GM12878 (cell line): ENCODE data around the gene ANKRD31. TPM values are rescaled to one million over a fixed set of nuclear protein-coding genes. Genes with fewer than 3 reads are reported as not detected.

Source experiments
- ATAC-seq: fragments of 200-7000 bp; cut with Tn5 transposase; 3 replicates; pipeline ENCODE4 v1.9.1; 2020; ENCODE audit warnings: mild to moderate bottlenecking, moderate library complexity
- BruUV-seq: library from RNA; stranded (reverse); fragments of 400-500 nt; replicated peaks from 2 replicates; lab custom pipeline; 2021; lab: Mats Ljungman, UMichigan
- CTCF ChIA-PET: fragments of 300-600 bp; sonication (Branson Sonifier 250); formaldehyde crosslinking; extraction: SDS; loops from one replicate; lab custom pipeline; 2021; ENCODE audit warnings: inconsistent platforms; lab: Yijun Ruan, JAX
- POLR2A ChIA-PET: fragments of 350-600 bp; formaldehyde crosslinking; extraction: SDS; loops from one replicate; lab custom pipeline; 2021; ENCODE audit warnings: inconsistent platforms; lab: Charles Lee
- RAD21 ChIA-PET: fragments of 300-600 bp; sonication (Branson Sonifier 250); formaldehyde crosslinking; loops from one replicate; lab custom pipeline; 2023; ENCODE audit warnings: antibody characterized with exemption; ENCODE audit not compliant: unreplicated experiment; lab: Charles Lee
- SMC1A ChIA-PET: fragments of 300-600 bp; sonication (Branson Sonifier 250); formaldehyde crosslinking; loops from one replicate; lab custom pipeline; 2023; ENCODE audit not compliant: unreplicated experiment, uncharacterized antibody; lab: Charles Lee
- DNase-seq: peaks from one replicate; pipeline ENCODE4 v3.0.0-alpha.2; 2011; ENCODE audit warnings: low read depth, low spot score
- FAIRE-seq: peaks from 3 replicates; lab custom pipeline; 2011; peaks lifted over from hg19 to GRCh38; lab: Jason Lieb, UNC
- H2AFZ ChIP-seq: 2 replicates; pipeline ENCODE4 v1.6.0; 2011; ENCODE audit warnings: low read depth, low read length, control low read depth; ENCODE audit not compliant: control insufficient read depth
- H3K27ac ChIP-seq: 2 replicates; pipeline ENCODE4 v1.5.1; 2011; ENCODE audit warnings: control low read depth; ENCODE audit not compliant: control insufficient read depth, insufficient read depth
- H3K27me3 ChIP-seq, 2 experiments: replicated peaks in 1 of 2; 2 replicates each; pipeline versions ENCODE4 v1.6.0 to v1.6.1; 2011; ENCODE audit warnings: low read length in 1 of 2; ENCODE audit not compliant: control insufficient read depth in 2 of 2, insufficient read depth in 2 of 2
- H3K36me3 ChIP-seq, 2 experiments: 2 replicates each; pipeline ENCODE4 v1.5.1; 2011; ENCODE audit warnings: low read length in 1 of 2; ENCODE audit not compliant: control insufficient read depth in 2 of 2, insufficient read depth in 2 of 2
- H3K4me1 ChIP-seq: 2 replicates; pipeline ENCODE4 v1.6.1; 2011; ENCODE audit warnings: mild to moderate bottlenecking, low read length, moderate library complexity, mixed read lengths; ENCODE audit not compliant: control insufficient read depth, insufficient read depth
- H3K4me2 ChIP-seq: 2 replicates; pipeline ENCODE4 v1.6.0; 2011; ENCODE audit warnings: control low read depth; ENCODE audit not compliant: control insufficient read depth, insufficient read depth
- H3K4me3 ChIP-seq: fragments of 200-600 bp; sonication (generic); 2 replicates; pipeline ENCODE4 v1.5.1; 2016
- H3K79me2 ChIP-seq: 2 replicates; pipeline ENCODE4 v1.6.0; 2011; ENCODE audit warnings: low read length; ENCODE audit not compliant: control insufficient read depth, insufficient read depth
- H3K9ac ChIP-seq: 2 replicates; pipeline ENCODE4 v1.8.0; 2011; ENCODE audit warnings: low read length, control low read depth, mixed read lengths; ENCODE audit not compliant: control insufficient read depth, insufficient read depth
- H3K9me3 ChIP-seq: replicated peaks from 3 replicates; pipeline ENCODE4 v1.5.1; 2011; ENCODE audit warnings: mild to moderate bottlenecking, low read length; ENCODE audit not compliant: control insufficient read depth, insufficient read depth
- H4K20me1 ChIP-seq: 2 replicates; pipeline ENCODE4 v1.6.0; 2011; ENCODE audit not compliant: control insufficient read depth, insufficient read depth
- CHD4 ChIP-seq: fragments of 200-600 bp; sonication (generic); IDR thresholded peaks from 2 replicates; pipeline ENCODE4 v1.6.1; 2016; ENCODE audit warnings: mild to moderate bottlenecking
- ESRRA ChIP-seq: IDR thresholded peaks from 2 replicates; pipeline ENCODE4 v1.6.1; 2012; ENCODE audit warnings: mild to moderate bottlenecking, low read length, improper control_type of control experiment
- KLF5 ChIP-seq: fragments of 450-650 bp; IDR thresholded peaks from 2 replicates; pipeline ENCODE4 v1.6.1; 2014; ENCODE audit warnings: mild to moderate bottlenecking; ENCODE audit not compliant: partially characterized antibody
- RAD21 ChIP-seq: IDR thresholded peaks from 2 replicates; pipeline ENCODE4 v1.6.1; 2011; ENCODE audit warnings: mild to moderate bottlenecking, low read depth, low read length, moderate library complexity; ENCODE audit not compliant: insufficient read depth
- RBBP5 ChIP-seq: fragments of 200-600 bp; sonication (generic); conservative IDR thresholded peaks from 2 replicates; pipeline ENCODE4 v1.6.1; 2016
- RELA ChIP-seq: fragments of 450-650 bp; IDR thresholded peaks from 2 replicates; pipeline ENCODE4 v1.8.0; 2014; ENCODE audit warnings: borderline replicate concordance; ENCODE audit not compliant: partially characterized antibody
- SIX5 ChIP-seq: IDR thresholded peaks from 2 replicates; pipeline ENCODE4 v1.6.1; 2011; ENCODE audit warnings: mild to moderate bottlenecking, low read depth, low read length, moderate library complexity; ENCODE audit not compliant: severe bottlenecking
- STAT3 ChIP-seq: IDR thresholded peaks from 2 replicates; pipeline ENCODE4 v1.6.1; 2011; ENCODE audit warnings: low read depth, low read length, improper control_type of control experiment
- TBL1XR1 ChIP-seq: IDR thresholded peaks from 2 replicates; pipeline ENCODE4 v1.6.1; 2012; ENCODE audit warnings: low read depth, low read length, improper control_type of control experiment
- ZSCAN29 ChIP-seq: fragments of 450-650 bp; IDR thresholded peaks from 2 replicates; pipeline ENCODE4 v1.6.1; 2017; ENCODE audit warnings: mild to moderate bottlenecking, moderate library complexity
- in situ Hi-C: fragments of 300-500 bp; cut with MboI; formaldehyde crosslinking; loops from 9 replicates; pipeline ENCODE4 v1.14.3; 2018; ENCODE audit warnings: mixed read lengths
- intact Hi-C: fragments of 100-400 bp; cut with micrococcal nuclease; formaldehyde crosslinking; loops from one replicate; pipeline ENCODE4 v1.14.2; 2022; ENCODE audit not compliant: unreplicated experiment
- polyA plus RNA-seq, 11 experiments: library from polyadenylated mRNA; depleted of rRNA in 4 of 11; unstranded in 6 of 11; stranded (reverse) in 5 of 11; fragments of >200 nt; fragmentation: Nextera tagmentation in 4 of 11; fragmentation: Illumina TruSeq in 1 of 11; extraction: Ambion mirVana in 4 of 11; extraction: Trizol in 1 of 11; gene quantifications; 1 replicate in 1 of 11; 2 replicates in 10 of 11; pipeline versions ENCODE4 v1.2.1 to v1.2.3, GENCODE V29; 2011 to 2016; ENCODE audit warnings: inconsistent platforms in 2 of 11, missing spikeins in 2 of 11, low read depth in 1 of 11
- total RNA-seq, 4 experiments: library from RNA; depleted of rRNA in 3 of 4; stranded (reverse); fragments of >200 nt in 3 of 4; fragmentation: Illumina TruSeq in 1 of 4; extraction: Trizol in 1 of 4; gene quantifications; 2 replicates each; pipeline versions ENCODE4 v1.2.1 to v1.2.3, GENCODE V29; 2013 to 2021
- TF ChIP-seq, protein P1 (sequence below): fragments of 450-650 bp; formaldehyde crosslinking; IDR thresholded peaks from 2 replicates; pipeline ENCODE4 v1.5.0; 2022; ENCODE audit warnings: mild to moderate bottlenecking, missing genetic modification characterization
- TF ChIP-seq, protein P2 (sequence below): fragments of 450-650 bp; IDR thresholded peaks from 2 replicates; pipeline ENCODE4 v1.6.1; 2017; ENCODE audit warnings: antibody characterized with exemption, mild to moderate bottlenecking, moderate library complexity
- TF ChIP-seq, protein P3 (sequence below): fragments of 450-650 bp; conservative IDR thresholded peaks from 2 replicates; pipeline ENCODE4 v1.6.1; 2017; ENCODE audit warnings: mild to moderate bottlenecking, moderate library complexity

Gene ANKRD31
- total and polyA plus RNA-seq, 10 of the 15 experiments (the other 5 are each of a cell fraction or from before 2014, with no cell fraction given): under 0.01 to 0.10 (median 0.04) TPM; not detected in 3

DNA sequence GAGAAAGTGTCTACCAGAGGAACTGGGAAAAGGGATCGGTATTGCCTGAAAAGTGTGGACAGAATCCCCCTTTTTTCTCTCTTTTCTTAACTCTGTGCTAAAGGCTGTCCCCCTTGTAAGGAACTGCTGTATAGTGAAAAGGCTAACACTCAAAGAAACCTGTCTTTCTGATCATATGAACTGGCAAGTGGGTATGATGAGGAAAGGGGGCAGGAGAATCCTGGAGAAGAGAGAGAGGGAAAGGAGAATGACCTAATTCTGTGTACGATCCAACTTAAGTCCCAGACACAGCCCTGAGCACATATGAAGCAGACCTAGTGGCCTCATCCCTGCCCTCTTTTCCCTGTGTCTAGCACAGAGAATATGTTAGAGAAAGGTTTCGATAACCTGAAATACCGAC, 967 bp downstream of the ANKRD31 start (continued):
- TF ChIP-seq, protein P1, sequence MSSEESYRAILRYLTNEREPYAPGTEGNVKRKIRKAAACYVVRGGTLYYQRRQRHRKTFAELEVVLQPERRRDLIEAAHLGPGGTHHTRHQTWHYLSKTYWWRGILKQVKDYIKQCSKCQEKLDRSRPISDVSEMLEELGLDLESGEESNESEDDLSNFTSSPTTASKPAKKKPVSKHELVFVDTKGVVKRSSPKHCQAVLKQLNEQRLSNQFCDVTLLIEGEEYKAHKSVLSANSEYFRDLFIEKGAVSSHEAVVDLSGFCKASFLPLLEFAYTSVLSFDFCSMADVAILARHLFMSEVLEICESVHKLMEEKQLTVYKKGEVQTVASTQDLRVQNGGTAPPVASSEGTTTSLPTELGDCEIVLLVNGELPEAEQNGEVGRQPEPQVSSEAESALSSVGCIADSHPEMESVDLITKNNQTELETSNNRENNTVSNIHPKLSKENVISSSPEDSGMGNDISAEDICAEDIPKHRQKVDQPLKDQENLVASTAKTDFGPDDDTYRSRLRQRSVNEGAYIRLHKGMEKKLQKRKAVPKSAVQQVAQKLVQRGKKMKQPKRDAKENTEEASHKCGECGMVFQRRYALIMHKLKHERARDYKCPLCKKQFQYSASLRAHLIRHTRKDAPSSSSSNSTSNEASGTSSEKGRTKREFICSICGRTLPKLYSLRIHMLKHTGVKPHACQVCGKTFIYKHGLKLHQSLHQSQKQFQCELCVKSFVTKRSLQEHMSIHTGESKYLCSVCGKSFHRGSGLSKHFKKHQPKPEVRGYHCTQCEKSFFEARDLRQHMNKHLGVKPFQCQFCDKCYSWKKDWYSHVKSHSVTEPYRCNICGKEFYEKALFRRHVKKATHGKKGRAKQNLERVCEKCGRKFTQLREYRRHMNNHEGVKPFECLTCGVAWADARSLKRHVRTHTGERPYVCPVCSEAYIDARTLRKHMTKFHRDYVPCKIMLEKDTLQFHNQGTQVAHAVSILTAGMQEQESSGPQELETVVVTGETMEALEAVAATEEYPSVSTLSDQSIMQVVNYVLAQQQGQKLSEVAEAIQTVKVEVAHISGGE (CRISPR knock-in tag): no peak
- no peak for TF ChIP-seq RELA
- TF ChIP-seq, all 136 proteins: peak for 0

DNA sequence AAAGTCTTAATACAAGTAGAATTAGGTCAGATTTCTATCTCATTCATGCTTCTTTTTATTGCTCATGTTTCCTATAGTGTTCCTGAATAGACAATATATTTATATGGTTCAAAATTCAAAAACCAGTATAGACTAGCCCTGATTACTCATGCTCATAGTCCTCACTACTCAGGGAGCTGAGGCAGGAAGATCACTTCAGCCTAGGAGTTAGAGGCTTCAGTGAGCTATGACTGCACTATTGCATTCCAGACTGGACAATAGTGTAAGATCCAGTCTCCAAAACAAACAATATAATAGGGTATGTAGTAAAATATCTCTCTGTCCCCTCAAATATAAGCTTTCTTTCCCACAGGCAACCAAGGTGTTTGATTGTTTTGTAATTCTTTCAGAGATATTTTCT, 2.4 kb downstream of the ANKRD31 start:
- FAIRE-seq: no peak
- CTCF ChIA-PET: interaction anchor here (1.2 to 1.3 kb wide), 2 partner anchors 10 to 102 kb away, joined by 3 read pairs; partner anchors contain the start of gene HMGCR
- no peak overlapping the region for H3K4me2 ChIP-seq
- H3K4me1 ChIP-seq: peaks cover 3% of the 10 kb centered on the region; the same call in 1 of the 2 replicates
- no peaks in the 10 kb centered on the region for H3K79me2 ChIP-seq
- no peak overlapping the region for H3K4me3 ChIP-seq
- H3K9ac ChIP-seq: no peak overlapping the region
- no peaks in the 10 kb centered on the region for H3K36me3 ChIP-seq
- H4K20me1 ChIP-seq: no peaks in the 10 kb centered on the region
- SMC1A ChIA-PET: interaction anchor here (1.1 kb wide), 1 partner anchor 883 kb away, joined by 3 read pairs; no protein-coding TSS in a partner anchor
- in situ Hi-C loops (no loop called here), intact Hi-C loops (loop anchor here (10.0 kb wide), 3 partner anchors 181 to 941 kb away; partner anchors contain the start of genes CERT1 and POLK)
- H2AFZ ChIP-seq: no peak overlapping the region
- no peak for ATAC-seq
- POLR2A ChIA-PET: no interaction called here
- H3K27me3 ChIP-seq: no peaks in the 10 kb centered on the region
- RAD21 ChIA-PET: no interaction called here
- H3K27ac ChIP-seq: no peak overlapping the region
- no peaks in the 10 kb centered on the region; the same call in 2 of the 3 replicates for H3K9me3 ChIP-seq
- no peak for DNase-seq
- no TSS peak for BruUV-seq
- TF ChIP-seq ZSCAN29 (no peak), TBL1XR1 (no peak), STAT3 (no peak), KLF5 (no peak), ESRRA (no peak), CHD4 (no peak), SIX5 (no peak), RBBP5 (no peak), RAD21 (no peak)
- TF ChIP-seq, protein P2, sequence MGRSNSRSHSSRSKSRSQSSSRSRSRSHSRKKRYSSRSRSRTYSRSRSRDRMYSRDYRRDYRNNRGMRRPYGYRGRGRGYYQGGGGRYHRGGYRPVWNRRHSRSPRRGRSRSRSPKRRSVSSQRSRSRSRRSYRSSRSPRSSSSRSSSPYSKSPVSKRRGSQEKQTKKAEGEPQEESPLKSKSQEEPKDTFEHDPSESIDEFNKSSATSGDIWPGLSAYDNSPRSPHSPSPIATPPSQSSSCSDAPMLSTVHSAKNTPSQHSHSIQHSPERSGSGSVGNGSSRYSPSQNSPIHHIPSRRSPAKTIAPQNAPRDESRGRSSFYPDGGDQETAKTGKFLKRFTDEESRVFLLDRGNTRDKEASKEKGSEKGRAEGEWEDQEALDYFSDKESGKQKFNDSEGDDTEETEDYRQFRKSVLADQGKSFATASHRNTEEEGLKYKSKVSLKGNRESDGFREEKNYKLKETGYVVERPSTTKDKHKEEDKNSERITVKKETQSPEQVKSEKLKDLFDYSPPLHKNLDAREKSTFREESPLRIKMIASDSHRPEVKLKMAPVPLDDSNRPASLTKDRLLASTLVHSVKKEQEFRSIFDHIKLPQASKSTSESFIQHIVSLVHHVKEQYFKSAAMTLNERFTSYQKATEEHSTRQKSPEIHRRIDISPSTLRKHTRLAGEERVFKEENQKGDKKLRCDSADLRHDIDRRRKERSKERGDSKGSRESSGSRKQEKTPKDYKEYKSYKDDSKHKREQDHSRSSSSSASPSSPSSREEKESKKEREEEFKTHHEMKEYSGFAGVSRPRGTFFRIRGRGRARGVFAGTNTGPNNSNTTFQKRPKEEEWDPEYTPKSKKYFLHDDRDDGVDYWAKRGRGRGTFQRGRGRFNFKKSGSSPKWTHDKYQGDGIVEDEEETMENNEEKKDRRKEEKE: no peak
- TF ChIP-seq, protein P3, sequence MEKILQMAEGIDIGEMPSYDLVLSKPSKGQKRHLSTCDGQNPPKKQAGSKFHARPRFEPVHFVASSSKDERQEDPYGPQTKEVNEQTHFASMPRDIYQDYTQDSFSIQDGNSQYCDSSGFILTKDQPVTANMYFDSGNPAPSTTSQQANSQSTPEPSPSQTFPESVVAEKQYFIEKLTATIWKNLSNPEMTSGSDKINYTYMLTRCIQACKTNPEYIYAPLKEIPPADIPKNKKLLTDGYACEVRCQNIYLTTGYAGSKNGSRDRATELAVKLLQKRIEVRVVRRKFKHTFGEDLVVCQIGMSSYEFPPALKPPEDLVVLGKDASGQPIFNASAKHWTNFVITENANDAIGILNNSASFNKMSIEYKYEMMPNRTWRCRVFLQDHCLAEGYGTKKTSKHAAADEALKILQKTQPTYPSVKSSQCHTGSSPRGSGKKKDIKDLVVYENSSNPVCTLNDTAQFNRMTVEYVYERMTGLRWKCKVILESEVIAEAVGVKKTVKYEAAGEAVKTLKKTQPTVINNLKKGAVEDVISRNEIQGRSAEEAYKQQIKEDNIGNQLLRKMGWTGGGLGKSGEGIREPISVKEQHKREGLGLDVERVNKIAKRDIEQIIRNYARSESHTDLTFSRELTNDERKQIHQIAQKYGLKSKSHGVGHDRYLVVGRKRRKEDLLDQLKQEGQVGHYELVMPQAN: no peak
